Placental pericyte (primary cell): ENCODE results near the gene CCDC154. TPM values are rescaled to one million over a fixed set of nuclear protein-coding genes. Genes with fewer than 3 reads are reported as not detected.

Experiments
- total RNA-seq: library from RNA; depleted of rRNA; stranded (reverse); fragments of >200 nt; gene quantifications from 2 replicates; pipeline ENCODE4 v1.2.3, GENCODE V29; 2012

The CCDC154 gene
- total RNA-seq: 0.14 and 0.88 TPM in 2 replicates

GRCh38 chr16:1443980-1444729 is at the start of gene CCDC154:
CCDC154 (minus strand) TSS chr16:1444556; CDS start chr16:1444322, 234 bp downstream.

GRCh38 chr16:1492923-1493745 is 48.8 kb upstream of the CCDC154 start, which contains the start of gene TELO2:
TELO2 (plus strand) TSS chr16:1493360; CDS start chr16:1494282, 922 bp downstream.

GRCh38 chr16:1488619-1489018 is 44.3 kb upstream of the CCDC154 start, which contains the start of gene PTX4:
PTX4 (minus strand) TSS chr16:1488944; CDS start chr16:1488909, 35 bp downstream.

GRCh38 chr16:1474796-1475551 is 30.6 kb upstream of the CCDC154 start, which contains the start of gene CLCN7:
CLCN7 (minus strand) TSS chr16:1475028; CDS start chr16:1474974, 54 bp downstream.

GRCh38 chr16:1430759-1431496 is 13.4 kb downstream of the CCDC154 start, which contains the start of gene PERCC1:
PERCC1 (plus strand) TSS chr16:1431078; CDS start chr16:1432594, 1,516 bp downstream.

GRCh38 chr16:1414532-1415260 is 29.7 kb downstream of the CCDC154 start, which contains the start of gene UNKL:
UNKL (minus strand) TSS chr16:1414704; CDS start chr16:1414691, 13 bp downstream.

Other genes starting within 250 kb of the CCDC154 start
- not detected in 2 replicates for gene TPSG1, start 219.3 kb downstream of the CCDC154 start, total RNA-seq
- not detected in 2 replicates for gene TPSB2, start 214.4 kb downstream of the CCDC154 start, total RNA-seq
- not detected in 2 replicates for gene TPSAB1, start 203.9 kb downstream of the CCDC154 start, total RNA-seq
- gene TPSD1, start 188.5 kb downstream of the CCDC154 start, total RNA-seq: not detected in 2 replicates
- gene UBE2I, start 134.9 kb downstream of the CCDC154 start, total RNA-seq: 63.9 and 86.0 TPM in 2 replicates
- 0.66 and 2.4 TPM in 2 replicates for gene BAIAP3, start 110.9 kb downstream of the CCDC154 start, total RNA-seq
- gene TSR3, start 92.7 kb downstream of the CCDC154 start, total RNA-seq: 43.1 and 73.6 TPM in 2 replicates
- gene GNPTG, start 92.6 kb downstream of the CCDC154 start, total RNA-seq: 30.6 and 67.2 TPM in 2 replicates
- gene UNKL, start 29.9 kb downstream of the CCDC154 start, total RNA-seq: 8.2 and 9.4 TPM in 2 replicates
- gene UQCC4, start 23.8 kb downstream of the CCDC154 start, total RNA-seq: 13.1 and 17.0 TPM in 2 replicates
- gene PERCC1, start 13.5 kb downstream of the CCDC154 start, total RNA-seq: not detected in 2 replicates
- 74.9 and 195 TPM in 2 replicates for gene CLCN7, start 30.5 kb upstream of the CCDC154 start, total RNA-seq
- 0.29 TPM in 1 of 2 replicates, not detected in the other for gene PTX4, start 44.4 kb upstream of the CCDC154 start, total RNA-seq
- 17.3 and 30.4 TPM in 2 replicates for gene TELO2, start 48.8 kb upstream of the CCDC154 start, total RNA-seq
- gene TMEM204, start 89.1 kb upstream of the CCDC154 start, total RNA-seq: 9.6 and 39.7 TPM in 2 replicates
- gene IFT140, start 167.5 kb upstream of the CCDC154 start, total RNA-seq: 22.8 and 25.2 TPM in 2 replicates
- gene CRAMP1, start 167.8 kb upstream of the CCDC154 start, total RNA-seq: 9.8 and 16.0 TPM in 2 replicates
- 25.6 and 84.6 TPM in 2 replicates for gene JPT2, start 233.7 kb upstream of the CCDC154 start, total RNA-seq